ENCODE data around the gene NAE1.
A peak's percentile ranks its signal among the peaks of the same experiment; 100 is the strongest.
"Not testable (repeated sequence)": the region's sequence is repeated elsewhere in the genome, so short reads cannot be mapped to it uniquely, and the experiment has no call there.

The NAE1 gene

DNA sequence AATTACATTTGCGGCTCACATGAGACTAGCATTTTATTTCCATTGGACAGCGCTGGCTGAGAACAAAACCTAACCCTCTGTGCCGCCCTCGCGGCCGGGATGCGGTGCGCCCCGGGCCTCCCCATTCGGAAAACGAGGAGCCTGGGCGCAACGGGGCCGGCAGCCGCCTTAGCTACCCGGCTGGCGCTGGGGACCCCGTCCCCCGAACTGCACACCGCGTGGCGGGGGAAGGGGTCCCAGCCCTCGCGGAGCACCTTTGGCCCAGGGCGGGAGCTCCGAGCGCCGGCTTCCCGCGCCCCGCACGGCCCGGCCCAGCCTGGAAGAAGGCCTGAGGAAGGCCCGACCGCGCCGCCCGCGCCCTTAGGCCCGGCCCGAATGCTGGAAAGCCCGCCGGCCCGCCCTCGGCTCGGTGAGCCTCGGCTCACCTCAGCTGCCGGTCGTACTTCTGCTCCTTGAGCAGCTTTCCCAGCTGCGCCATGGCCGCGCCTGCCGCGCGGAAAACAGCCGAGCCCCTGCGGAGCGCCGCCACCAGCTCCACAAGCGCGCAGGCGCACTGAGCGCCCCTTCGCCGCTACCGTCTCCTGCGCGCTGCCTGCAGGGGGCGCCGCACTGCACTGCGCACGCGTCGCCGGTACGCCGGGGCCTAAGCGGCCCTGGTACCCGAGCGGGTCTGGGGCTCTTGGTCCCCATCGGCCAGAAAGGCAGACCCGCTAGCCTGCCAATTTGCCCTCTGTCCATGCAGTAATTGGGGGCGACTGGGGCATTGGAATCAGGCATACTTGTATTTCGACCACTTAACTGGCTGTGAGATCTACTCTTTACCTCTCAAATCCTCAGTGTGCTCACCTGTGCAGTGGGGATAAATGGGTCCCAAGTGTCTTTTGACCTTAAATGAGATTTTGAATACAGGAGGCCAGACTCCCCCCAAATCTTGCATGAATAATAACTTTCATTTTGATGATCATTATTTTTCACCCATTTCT is at the start of gene NAE1:
Gene NAE1 (minus strand): TSS at position 555 of the 983 bp plus-strand sequence. CDS start 77 bp downstream, at position 478.
- peak; percentile 75 to 88 for DNase-seq (ENCODE audit: low read depth in 1 of 2, low spot score in 1 of 2)

GRCh38 chr16:66878067-66878466 is 47.3 kb upstream of the NAE1 start:
- DNase-seq (ENCODE audit: low read depth in 1 of 2, low spot score in 1 of 2) = peak in 1 of 2 donors; percentile 36

- DNase-seq (ENCODE audit: low read depth in 1 of 2, low spot score in 1 of 2) = no peak
Observed at GRCh38 chr16:66874079-66874775, 43.5 kb upstream of the NAE1 start.

DNA sequence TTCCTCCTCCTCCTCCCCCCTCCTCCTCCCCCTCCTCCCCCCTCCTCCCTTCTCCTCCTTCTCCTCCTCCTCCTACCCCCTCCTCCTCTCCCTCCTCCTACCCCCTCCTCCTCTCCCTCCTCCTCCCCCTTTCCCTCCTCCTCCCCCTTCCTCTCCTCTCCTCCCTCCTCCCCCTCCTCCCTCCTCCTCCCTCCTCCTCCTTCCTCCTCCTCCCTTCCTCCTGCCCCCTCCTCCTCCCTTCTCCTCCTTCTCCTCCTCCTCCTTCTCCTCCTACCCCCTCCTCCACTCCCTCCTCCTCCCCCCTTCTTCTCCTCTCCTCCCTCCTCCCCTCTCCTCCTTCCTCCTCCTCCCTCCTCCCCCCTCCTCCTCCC is 42.9 kb upstream of the NAE1 start:
- no peak for DNase-seq (ENCODE audit: low read depth in 1 of 2, low spot score in 1 of 2)

GRCh38 chr16:66872943-66873684 is 42.3 kb upstream of the NAE1 start:
- DNase-seq (ENCODE audit: low read depth in 1 of 2, low spot score in 1 of 2) = peak; percentile 77 to 80

DNA sequence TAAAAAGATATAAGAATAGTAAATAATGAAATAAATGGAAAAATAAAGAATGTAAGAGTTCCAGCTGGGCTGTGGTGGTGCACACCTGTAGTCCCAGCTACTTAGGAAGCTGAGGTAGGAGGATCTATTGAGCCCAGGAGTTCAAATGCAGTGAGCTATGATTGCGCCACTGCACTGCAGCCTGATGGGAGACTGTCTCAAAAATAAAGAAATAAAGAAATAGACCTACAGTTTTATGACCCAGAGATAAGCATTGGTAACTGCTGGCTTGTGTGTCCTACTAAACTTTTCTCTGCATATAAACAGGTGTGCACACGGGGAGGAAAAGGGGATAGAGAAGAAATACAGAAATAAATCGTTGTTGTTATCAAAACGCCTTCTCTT is 41.8 kb upstream of the NAE1 start:
- DNase-seq (ENCODE audit: low read depth in 1 of 2, low spot score in 1 of 2) = no peak

- DNase-seq (ENCODE audit: low read depth in 1 of 2, low spot score in 1 of 2) = no peak
Observed at GRCh38 chr16:66871840-66872239, 41.1 kb upstream of the NAE1 start.

DNA sequence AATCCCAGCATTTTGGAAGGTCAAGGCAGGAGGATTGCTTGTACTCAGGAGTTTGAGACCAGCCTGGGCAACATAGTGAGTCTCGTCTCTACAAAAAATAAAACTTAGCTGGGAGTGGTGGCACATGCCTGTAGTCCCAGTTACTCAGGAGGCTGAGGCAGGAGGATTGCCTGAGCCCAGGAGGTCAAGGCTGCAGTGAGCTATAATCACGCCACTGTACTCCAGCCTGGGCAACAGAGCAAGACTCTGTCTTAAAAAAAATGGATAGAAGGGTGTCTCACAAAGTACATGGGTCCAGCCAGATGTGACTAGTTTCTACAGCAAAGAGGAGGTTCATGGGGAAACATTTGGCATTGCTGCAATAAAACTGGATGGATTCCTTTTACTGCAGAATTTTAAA is 40.6 kb upstream of the NAE1 start:
- not testable (repeated sequence) for DNase-seq (ENCODE audit: low read depth in 1 of 2, low spot score in 1 of 2)

- DNase-seq (ENCODE audit: low read depth in 1 of 2, low spot score in 1 of 2) = no peak
Observed at GRCh38 chr16:66869424-66869823, 38.6 kb upstream of the NAE1 start.

- DNase-seq (ENCODE audit: low read depth in 1 of 2, low spot score in 1 of 2) = no peak
Observed at GRCh38 chr16:66863707-66864106, 32.9 kb upstream of the NAE1 start.

- DNase-seq (ENCODE audit: low read depth in 1 of 2, low spot score in 1 of 2) = no peak
Observed at GRCh38 chr16:66862023-66862520, 31.3 kb upstream of the NAE1 start.

DNA sequence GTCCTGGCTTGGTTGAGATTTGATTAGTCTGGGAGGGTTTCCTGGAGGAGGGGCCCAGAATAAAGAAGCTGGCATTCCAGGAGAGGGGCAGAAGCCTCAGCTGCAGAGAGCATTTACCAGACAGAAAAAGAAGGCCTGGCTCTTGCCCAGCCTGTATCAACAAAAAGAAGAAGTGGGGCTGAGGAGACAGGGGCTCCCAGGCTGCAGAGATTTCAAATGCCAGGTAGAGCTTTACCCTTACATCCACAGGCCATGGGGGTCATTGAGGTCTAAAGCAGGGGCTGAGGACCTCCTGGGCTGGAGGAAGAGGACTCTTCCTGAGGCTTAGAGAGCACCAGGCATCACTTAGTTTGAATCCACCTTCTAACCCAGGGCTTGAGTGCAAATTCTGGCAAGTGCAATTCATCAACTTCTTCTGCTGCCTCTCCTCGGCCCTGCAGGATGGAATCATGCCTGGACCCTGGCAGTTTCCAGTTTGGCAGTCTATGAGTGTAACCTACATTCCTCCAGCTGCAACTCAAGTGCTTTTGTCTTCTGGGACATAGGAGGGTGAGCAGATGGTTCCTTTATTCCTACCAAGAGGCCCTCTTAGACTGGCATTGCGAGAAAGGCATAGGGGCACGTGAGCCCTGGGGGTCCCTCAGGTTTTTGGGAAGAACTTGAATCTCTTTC is 28.8 kb upstream of the NAE1 start:
- no peak for DNase-seq (ENCODE audit: low read depth in 1 of 2, low spot score in 1 of 2)

- no peak for DNase-seq (ENCODE audit: low read depth in 1 of 2, low spot score in 1 of 2)
Observed at GRCh38 chr16:66858740-66859396, 28.1 kb upstream of the NAE1 start.

- DNase-seq (ENCODE audit: low read depth in 1 of 2, low spot score in 1 of 2) = no peak
Observed at GRCh38 chr16:66857437-66857836, 26.7 kb upstream of the NAE1 start.

- DNase-seq (ENCODE audit: low read depth in 1 of 2, low spot score in 1 of 2) = no peak
Observed at GRCh38 chr16:66856801-66857200, 26.0 kb upstream of the NAE1 start.

DNA sequence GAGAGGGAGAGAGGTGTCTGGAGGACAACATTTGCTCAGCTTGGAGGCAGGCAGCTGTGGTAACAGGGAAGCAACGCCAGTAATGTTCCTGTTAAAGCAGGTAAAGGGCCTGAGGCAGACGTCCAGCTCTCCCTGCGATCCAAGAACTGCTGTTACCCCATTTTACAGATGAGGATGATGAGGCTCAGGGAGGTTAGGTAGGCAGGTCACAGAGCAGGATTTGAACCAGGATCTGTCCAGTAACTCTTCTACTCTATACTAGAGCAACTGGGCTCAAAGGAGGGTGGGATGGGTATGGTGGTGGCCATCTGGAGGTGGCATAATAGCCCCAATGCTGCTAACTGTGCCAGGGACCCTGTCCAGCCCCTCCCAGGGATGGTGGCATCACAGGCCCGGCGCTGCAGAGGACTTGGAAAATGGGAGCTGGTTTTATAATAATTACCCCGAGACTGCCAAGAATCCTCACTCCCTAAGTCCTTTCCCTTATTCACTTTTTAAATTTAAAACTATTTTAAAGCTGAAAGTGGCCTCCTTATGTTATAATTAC is 25.5 kb upstream of the NAE1 start:
- no peak for DNase-seq (ENCODE audit: low read depth in 1 of 2, low spot score in 1 of 2)

DNA sequence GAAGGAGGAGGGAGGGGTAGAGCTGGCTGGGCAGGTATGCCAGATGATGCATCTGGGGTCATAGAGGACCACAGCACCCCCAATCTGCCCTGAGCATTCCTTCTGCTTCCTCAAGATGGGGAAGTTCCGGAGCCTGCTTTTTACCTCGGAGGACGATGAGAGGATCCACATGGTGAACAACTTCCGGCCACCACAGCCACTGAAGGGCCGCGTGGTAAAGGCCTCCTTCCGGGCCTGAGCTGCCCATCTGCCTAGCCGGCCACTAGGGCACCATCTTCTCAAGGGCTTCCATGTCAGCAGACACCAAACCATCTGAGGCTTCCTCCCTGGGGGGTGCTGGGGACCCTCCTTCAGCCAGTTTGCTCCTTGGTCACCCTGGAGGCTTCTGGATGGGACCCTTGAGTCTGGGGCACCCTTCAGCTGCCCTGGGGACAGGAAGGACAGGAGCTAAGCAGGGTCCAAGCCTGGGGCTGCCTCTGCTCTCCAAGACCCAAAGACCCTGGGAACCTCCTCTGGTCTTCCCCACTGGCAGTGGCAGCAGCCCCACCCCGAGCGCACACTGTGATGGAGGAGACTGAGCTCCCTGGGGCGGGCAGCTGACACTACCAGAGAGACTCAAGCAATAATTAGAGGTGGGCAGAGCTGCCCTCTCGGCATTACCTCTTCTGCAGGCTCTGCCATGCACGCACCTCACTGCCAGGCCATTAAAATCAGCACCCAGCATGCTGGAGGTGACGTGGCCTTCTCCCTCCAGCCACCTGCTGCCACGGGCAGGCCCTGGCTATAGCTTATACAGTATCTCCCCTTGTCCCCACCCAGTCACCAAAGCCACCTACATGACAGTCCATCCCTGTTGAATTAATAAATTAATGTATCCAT is 22.7 kb upstream of the NAE1 start:
- DNase-seq (ENCODE audit: low read depth in 1 of 2, low spot score in 1 of 2) = no peak

DNA sequence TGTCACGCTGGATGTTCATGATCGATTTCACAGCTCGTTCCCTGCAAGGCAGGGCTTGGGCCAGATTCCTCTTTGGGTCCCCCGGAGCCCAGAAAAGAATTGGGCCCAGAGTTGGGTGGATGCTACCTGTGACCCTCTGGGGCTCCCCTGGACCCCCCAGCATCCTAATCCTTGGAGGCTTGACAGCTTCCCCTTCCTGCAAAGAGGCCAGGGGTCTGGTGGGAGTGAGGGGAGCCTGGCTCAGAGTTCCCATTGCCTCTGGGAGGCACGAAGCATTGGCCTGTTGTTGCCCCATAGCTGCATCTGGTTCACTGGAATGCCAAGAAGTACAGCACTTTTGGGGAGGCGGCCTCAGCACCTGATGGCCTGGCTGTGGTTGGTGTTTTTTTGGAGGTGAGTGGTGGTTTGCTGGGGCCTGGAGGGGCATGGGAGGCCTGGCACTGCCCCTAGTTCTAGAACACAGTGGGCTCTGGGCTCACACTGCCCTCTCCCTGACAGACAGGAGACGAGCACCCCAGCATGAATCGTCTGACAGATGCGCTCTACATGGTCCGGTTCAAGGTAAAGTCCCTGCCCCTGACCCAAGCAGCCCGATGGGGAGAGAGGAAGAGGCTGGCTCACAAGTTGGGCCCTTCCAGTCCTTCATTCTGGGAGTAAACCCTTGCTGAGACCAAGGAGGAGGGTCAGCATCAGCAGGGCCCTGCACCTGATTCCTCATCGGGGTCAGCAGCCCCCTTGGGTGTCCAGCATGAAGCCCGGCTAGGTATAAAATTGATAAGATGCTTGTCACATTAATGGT is 20.6 kb upstream of the NAE1 start:
- DNase-seq (ENCODE audit: low read depth in 1 of 2, low spot score in 1 of 2) = no peak

All from activated T-helper 1 cell treated with anti-CD3 and anti-CD28 coated beads, Interleukin-2, amount 50 U/mL, for 16 hours (primary cell).